Peyer's patch (tissue), 4 donors: ENCODE results near the gene TES.

Source experiments
- POLR2A ChIP-seq, 2 donors: fragments of 450-650 bp; IDR thresholded peaks; one replicate each; pipeline ENCODE4 v1.5.1; 2017; ENCODE audit warnings: antibody characterized with exemption in 2 of 2, mild to moderate bottlenecking in 2 of 2, moderate library complexity in 2 of 2
- TF ChIP-seq, protein P1 (sequence below), 6 experiments: fragments of 450-650 bp in 4 of 6; fragments of 200-600 bp in 2 of 6; sonication (generic) in 1 of 6; IDR thresholded peaks; one replicate each; pipeline ENCODE4 v1.5.1; 2017 to 2019; ENCODE audit warnings: antibody characterized with exemption in 6 of 6, mild to moderate bottlenecking in 3 of 6, moderate library complexity in 1 of 6

GRCh38 chr7:116236020-116236630, 25.8 kb downstream of the TES start:
- TF ChIP-seq, protein P1, sequence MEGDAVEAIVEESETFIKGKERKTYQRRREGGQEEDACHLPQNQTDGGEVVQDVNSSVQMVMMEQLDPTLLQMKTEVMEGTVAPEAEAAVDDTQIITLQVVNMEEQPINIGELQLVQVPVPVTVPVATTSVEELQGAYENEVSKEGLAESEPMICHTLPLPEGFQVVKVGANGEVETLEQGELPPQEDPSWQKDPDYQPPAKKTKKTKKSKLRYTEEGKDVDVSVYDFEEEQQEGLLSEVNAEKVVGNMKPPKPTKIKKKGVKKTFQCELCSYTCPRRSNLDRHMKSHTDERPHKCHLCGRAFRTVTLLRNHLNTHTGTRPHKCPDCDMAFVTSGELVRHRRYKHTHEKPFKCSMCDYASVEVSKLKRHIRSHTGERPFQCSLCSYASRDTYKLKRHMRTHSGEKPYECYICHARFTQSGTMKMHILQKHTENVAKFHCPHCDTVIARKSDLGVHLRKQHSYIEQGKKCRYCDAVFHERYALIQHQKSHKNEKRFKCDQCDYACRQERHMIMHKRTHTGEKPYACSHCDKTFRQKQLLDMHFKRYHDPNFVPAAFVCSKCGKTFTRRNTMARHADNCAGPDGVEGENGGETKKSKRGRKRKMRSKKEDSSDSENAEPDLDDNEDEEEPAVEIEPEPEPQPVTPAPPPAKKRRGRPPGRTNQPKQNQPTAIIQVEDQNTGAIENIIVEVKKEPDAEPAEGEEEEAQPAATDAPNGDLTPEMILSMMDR (IDR thresholded peaks at IDR 0.05), result peak; percentile 20 to 79 (median 58)
- no peak for TF ChIP-seq POLR2A (IDR thresholded peaks at IDR 0.05)
